ENCODE data around the gene RAP1B. TPM values are rescaled to one million over a fixed set of nuclear protein-coding genes. Genes with fewer than 3 reads are reported as not detected.

RAP1B gene
- total RNA-seq, 2 experiments from 2014 or later: 256 to 261 TPM

- Mint-ChIP-seq H3K36me3 (ENCODE audit: low read depth) (no peaks in the 10 kb centered on the region), H3K27ac (no peak overlapping the region), H3K4me1 (ENCODE audit: low read depth) (peaks cover 23% of the 10 kb centered on the region), H3K27me3 (no peaks in the 10 kb centered on the region), H3K9me3 (no peaks in the 10 kb centered on the region), H3K4me3 (no peak overlapping the region)
- ChIA-PET CTCF (interaction anchor here (0.9 to 1.5 kb wide), 2 partner anchors 9 to 28 kb away, joined by 3 to 4 read pairs; no protein-coding TSS in a partner anchor), POLR2A (interaction anchor here (0.6 to 1.6 kb wide), 5 partner anchors 16 to 242 kb away, joined by 3 to 7 read pairs (median 4); partner anchors contain the start of gene RAP1B)
- Histone ChIP-seq H3K4me3 (ENCODE audit: low read length) (no peak overlapping the region), H3K27me3 (ENCODE audit: control insufficient read depth in 1 of 2, insufficient read depth in 2 of 2, low read length in 2 of 2) (no peaks in the 10 kb centered on the region), H3K4me1 (ENCODE audit: insufficient read depth, low read length) (no peaks in the 10 kb centered on the region), H3K36me3 (ENCODE audit: insufficient read depth, low read length) (no peaks in the 10 kb centered on the region), H3K9me3 (ENCODE audit: control insufficient read depth in 1 of 2, insufficient read depth in 1 of 2, low read length in 2 of 2) (no peaks in the 10 kb centered on the region), H3K27ac (ENCODE audit: low read depth in 1 of 2, low read length in 2 of 2) (no peak overlapping the region)
- ATAC-seq (ENCODE audit: poor library complexity) (peak; percentile 61), DNase-seq (peak in 3 of 14 experiments; percentile 17 to 44 (median 24))
- no peak for TF ChIP-seq CTCF (IDR thresholded peaks at IDR 0.05)
- intact Hi-C loops (cut with DNase I, micrococcal nuclease): no loop called here
Observed at GRCh38 chr12:68565391-68565903, 45.3 kb upstream of the RAP1B start.

GRCh38 chr12:68568922-68569569 is 41.7 kb upstream of the RAP1B start:
- TF ChIP-seq CTCF (IDR thresholded peaks at IDR 0.05): no peak
- Mint-ChIP-seq H3K9me3 (no peaks in the 10 kb centered on the region), H3K27me3 (no peaks in the 10 kb centered on the region), H3K4me3 (no peak overlapping the region), H3K27ac (no peak overlapping the region), H3K4me1 (ENCODE audit: low read depth) (peaks cover 37% of the 10 kb centered on the region), H3K36me3 (ENCODE audit: low read depth) (no peaks in the 10 kb centered on the region)
- Histone ChIP-seq H3K36me3 (ENCODE audit: insufficient read depth, low read length) (no peaks in the 10 kb centered on the region), H3K4me3 (ENCODE audit: low read length) (no peak overlapping the region), H3K4me1 (ENCODE audit: insufficient read depth, low read length) (no peaks in the 10 kb centered on the region), H3K27me3 (ENCODE audit: control insufficient read depth in 1 of 2, insufficient read depth in 2 of 2, low read length in 2 of 2) (no peaks in the 10 kb centered on the region), H3K9me3 (ENCODE audit: control insufficient read depth in 1 of 2, insufficient read depth in 1 of 2, low read length in 2 of 2) (no peaks in the 10 kb centered on the region), H3K27ac (ENCODE audit: low read depth in 1 of 2, low read length in 2 of 2) (no peak overlapping the region)
- no peak for DNase-seq
- intact Hi-C loops (cut with DNase I, micrococcal nuclease): no loop called here
- no peak for ATAC-seq (ENCODE audit: poor library complexity)
- ChIA-PET POLR2A (interaction anchor here (1.1 kb wide), 1 partner anchor 9 kb away, joined by 5 read pairs; no protein-coding TSS in a partner anchor), CTCF (no interaction called here)

- Histone ChIP-seq H3K36me3 (ENCODE audit: insufficient read depth, low read length) (no peaks in the 10 kb centered on the region), H3K4me3 (ENCODE audit: low read length) (no peak overlapping the region), H3K9me3 (ENCODE audit: control insufficient read depth in 1 of 2, insufficient read depth in 1 of 2, low read length in 2 of 2) (no peaks in the 10 kb centered on the region), H3K27me3 (ENCODE audit: control insufficient read depth in 1 of 2, insufficient read depth in 2 of 2, low read length in 2 of 2) (no peaks in the 10 kb centered on the region), H3K27ac (ENCODE audit: low read depth in 1 of 2, low read length in 2 of 2) (no peak overlapping the region), H3K4me1 (ENCODE audit: insufficient read depth, low read length) (peaks cover 2% of the 10 kb centered on the region)
- ATAC-seq (ENCODE audit: poor library complexity): no peak
- intact Hi-C loops (cut with DNase I, micrococcal nuclease): no loop called here
- H3K27me3 Mint-ChIP-seq: no peaks in the 10 kb centered on the region
- ChIA-PET CTCF (no interaction called here), POLR2A (interaction anchor here (1.0 to 1.2 kb wide), 5 partner anchors 9 to 38 kb away, joined by 3 to 6 read pairs (median 4); partner anchors contain the start of gene RAP1B)
- no peak overlapping the region for H3K4me3 Mint-ChIP-seq
- no peak for TF ChIP-seq CTCF (IDR thresholded peaks at IDR 0.05)
- H3K36me3 Mint-ChIP-seq (ENCODE audit: low read depth): no peaks in the 10 kb centered on the region
- H3K27ac Mint-ChIP-seq: no peak overlapping the region
- H3K4me1 Mint-ChIP-seq (ENCODE audit: low read depth): peaks cover 27% of the 10 kb centered on the region
- no peak for DNase-seq
- no peaks in the 10 kb centered on the region for H3K9me3 Mint-ChIP-seq
Observed at GRCh38 chr12:68572661-68573060, 38.0 kb upstream of the RAP1B start.
